HG02973 (cell line): Measurements from ENCODE around the gene ORC2.

ENCODE experiments used
- ATAC-seq: cut with Tn5 transposase; IDR thresholded peaks from one replicate; pipeline ENCODE4 v1.9.1; 2021; ENCODE audit warnings: moderate library complexity; ENCODE audit not compliant: unreplicated experiment

Gene ORC2

DNA sequence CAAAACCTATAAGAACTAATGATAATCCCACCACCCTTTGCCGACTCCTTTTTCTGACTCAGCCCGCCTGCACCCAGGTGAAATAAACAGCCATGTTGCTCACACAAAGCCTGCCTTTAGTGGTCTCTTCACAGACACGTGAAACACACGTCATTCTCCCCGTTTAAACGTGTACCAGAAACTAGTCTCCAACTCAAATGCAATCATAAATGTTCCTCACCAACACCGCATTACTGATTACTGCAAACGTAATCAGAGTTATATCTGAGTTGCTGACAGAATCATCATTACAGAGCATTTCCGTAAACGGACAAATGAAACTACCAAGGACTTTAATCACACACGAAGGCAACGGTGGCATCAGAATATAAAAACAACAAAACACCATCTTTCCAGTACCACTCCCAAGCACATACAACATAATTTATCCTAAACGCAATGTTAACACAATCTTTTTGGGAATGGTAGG lies 100.9 kb downstream of the ORC2 start:
- peak; percentile 21 for ATAC-seq

DNA sequence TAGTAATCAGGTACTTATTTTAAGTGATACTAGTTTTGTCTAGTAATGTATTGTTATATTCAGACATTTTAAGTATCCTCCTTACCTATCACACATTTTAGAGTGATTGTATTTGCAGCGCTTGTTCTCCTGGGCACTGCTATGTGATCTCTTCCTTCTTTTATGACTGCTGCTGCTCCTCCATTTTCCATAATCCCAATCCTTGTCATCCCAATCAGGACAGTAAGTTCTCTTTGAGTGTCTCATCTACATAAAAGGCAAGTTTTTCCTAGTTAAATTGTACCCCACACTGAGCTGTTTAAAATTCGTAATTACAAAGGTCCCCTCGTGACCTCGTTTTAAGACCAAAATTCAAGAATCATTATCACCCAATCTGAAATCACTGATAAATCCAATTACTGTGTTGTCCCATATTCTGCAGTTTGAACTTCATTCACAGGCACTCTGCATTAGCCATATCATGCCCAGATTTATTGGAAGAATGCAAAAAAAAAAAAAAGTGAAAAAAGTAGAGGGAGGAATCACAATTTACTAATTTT lies 101.8 kb downstream of the ORC2 start:
- no peak for ATAC-seq

DNA sequence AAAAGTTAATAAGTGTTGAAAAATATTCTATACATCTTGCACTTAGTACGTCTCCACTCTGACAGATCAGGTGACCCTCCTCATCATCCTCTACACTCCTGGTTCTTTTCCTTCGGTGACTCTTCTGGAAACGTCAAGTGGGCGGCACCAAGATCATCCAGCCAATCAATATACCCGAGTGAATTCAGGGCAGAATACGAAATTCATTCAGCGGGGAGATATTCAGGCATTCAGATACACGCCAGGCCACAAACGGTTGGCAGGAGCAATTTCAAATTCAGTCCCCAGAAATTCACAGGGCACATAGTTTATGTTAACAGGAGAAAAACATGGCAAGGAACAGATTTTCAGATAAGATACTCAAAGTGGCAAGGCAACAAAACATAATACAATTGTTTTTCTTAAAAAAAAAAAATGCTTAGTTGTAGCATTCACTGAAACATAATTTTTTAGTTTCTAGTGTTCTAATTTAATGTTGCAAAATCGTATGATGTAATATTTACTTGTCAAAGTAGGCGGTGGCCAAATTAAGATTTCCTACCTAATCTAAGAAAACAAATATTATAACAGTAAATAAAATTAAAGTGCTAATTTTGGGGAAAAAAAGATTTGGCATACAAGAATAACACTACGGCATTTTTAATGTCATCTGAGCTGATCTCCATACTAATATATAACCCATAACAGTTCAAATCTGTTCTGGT lies 103.2 kb downstream of the ORC2 start:
- no peak for ATAC-seq
